HG02973 (cell line): ENCODE data around the gene PLCD1.
"Not testable (repeated sequence)": the region's sequence is repeated elsewhere in the genome, so short reads cannot be mapped to it uniquely, and the experiment has no call there.

Experiments
- ATAC-seq: cut with Tn5 transposase; IDR thresholded peaks from one replicate; pipeline ENCODE4 v1.9.1; 2021; ENCODE audit warnings: moderate library complexity; ENCODE audit not compliant: unreplicated experiment

Gene PLCD1

GRCh38 chr3:38038447-38038911 is 9.0 kb upstream of the PLCD1 start:
- ATAC-seq: no peak

DNA sequence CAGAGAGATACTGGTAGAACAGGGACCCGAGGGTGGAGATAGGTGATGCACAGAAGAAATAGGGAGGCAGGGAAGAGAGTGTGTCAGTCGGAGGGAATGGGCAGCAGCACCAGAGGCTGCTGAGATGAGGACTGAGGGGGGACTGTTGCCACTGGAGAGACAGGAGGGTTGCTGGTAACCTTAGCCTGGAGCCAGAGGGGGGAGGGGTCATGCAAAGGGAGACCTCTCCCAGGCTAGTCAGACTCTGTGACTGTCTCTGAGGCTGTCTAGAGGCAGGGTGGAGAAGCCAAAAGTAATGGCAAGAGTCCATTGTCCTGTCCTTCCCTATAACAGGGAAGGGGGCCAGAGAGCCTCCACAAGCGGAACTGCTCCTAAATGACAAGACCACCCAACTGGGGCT is 7.5 kb upstream of the PLCD1 start:
- ATAC-seq: no peak

DNA sequence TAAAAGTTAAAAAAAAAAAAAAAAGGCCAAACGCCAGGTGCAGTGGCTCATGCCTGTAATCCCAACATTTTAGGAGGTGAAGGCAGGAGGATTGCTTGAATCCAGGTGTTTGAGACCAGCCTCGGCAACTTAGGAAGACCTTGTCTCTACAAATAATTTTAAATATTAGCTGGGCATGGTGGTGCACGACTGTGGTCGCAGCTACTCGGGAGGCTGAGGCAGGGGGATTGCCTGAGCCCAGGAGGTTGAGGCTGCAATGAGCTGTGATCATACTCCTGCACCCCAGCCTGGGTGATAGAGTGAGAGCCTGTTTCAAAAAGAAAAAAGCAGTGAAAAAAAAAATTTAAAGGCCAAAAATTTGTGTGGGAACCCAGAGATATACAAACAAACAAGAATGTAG is 6.8 kb upstream of the PLCD1 start:
- ATAC-seq: no peak

DNA sequence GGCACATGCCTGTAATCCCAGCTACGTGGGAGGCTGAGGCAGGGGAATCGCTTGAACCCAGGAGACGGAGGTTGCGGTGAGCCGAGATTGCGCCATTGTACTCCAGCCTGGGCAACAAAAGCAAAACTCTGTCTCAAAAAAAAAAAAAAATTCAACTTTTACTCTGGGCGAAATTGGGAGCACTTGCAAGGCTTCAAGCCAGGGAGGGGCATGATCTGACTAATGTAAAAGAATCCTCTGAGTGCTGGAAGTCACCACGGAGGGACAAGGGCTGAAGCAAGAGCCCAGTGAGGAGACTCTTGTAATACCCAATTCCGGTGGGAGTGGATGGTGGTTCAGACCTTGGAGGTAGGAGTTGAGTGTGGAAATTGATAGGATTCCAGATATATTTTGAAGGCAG is 4.9 kb upstream of the PLCD1 start:
- not testable (repeated sequence) for ATAC-seq

DNA sequence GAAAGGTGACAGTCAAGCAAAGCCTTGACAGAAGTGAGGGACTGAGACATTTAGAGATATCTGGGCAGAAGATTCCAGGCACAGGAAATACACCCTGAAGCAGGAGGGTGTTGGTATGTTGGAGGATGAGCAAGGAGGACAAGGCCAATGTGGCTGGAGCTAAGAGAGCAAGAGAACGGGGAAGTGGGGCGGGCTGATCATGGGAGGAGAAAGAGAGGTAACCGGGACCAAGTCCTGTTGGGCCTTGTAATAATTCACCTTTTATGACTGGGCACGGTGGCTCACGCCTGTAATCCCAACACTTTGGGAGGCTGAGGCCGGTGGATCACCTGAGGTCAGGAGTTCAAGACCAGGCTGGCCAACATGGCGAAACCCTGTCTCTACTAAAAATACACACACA is 4.1 kb upstream of the PLCD1 start:
- ATAC-seq: not testable (repeated sequence)

DNA sequence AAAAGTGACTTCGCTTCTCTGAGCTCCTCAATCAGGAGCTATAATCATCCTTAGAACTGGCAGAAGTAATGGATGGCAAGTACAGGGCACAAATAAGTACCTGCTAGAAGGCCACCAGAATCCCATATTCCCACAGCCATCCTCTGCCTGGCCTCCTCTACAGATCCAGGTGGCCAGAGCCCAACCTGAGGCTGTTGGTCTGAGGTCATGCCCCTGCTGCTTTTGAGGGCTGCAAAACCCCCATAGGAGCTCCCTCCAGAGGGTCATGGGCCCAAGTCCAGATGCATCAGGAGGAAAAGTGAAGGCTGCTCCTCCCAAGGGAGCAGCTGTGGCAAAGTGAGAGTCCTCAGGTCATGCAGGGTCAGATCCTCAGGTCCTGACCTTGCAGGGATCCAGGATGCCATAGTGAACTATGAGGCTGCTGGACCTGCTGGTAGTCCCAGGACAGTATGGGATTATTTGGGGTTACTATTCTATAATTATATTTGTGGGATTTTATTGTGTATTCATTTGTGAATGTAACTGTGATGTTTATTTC is 3.0 kb upstream of the PLCD1 start:
- no peak for ATAC-seq

DNA sequence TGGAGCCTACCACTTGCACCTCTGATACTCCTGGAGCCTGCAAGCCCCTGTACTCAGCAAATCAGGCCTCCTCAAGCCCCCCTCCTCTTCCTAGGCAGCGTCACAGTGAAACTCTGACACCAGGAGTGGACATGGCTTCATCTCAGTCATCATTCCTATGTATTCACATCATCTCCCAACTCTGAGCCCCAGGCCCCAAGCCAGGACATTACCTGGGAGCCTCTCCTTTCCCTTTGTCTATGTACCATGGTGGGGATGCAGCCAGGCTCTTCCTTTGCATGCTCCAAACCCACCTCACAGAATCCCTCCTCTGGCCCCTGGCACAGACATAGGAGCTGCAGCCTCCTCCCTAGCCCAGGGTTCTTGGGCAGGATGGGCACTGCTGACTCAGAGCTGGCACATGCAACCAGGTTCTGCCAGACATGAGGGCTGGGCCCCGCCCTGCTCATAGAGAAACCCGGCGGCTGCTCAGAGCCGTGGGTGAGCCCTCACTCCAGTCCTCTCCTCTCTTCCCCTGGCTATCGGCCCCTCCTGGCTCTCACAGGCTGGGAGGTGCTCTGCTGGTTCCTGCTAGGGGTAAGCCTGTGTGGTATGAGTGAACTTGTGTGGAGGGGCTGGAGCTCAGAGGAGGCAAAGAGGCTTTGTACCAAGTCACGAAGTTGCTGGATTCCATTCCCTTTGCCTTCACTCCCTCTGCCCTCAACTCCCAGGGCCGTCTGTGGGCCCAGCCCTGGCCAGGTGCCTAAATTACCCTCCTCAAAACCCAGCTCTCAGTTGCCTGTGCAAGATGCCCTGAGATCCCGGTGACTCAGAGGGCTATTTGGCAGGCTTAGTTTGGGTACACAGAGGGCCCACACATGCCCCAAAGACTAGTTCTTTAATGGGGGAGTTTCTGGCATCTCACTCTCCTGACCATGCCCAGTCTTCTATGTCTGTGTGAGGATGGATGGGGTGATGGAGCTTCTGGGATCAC is 1.9 kb upstream of the PLCD1 start:
- ATAC-seq: no peak

GRCh38 chr3:38030126-38031021 is 932 bp upstream of the PLCD1 start:
- no peak for ATAC-seq

DNA sequence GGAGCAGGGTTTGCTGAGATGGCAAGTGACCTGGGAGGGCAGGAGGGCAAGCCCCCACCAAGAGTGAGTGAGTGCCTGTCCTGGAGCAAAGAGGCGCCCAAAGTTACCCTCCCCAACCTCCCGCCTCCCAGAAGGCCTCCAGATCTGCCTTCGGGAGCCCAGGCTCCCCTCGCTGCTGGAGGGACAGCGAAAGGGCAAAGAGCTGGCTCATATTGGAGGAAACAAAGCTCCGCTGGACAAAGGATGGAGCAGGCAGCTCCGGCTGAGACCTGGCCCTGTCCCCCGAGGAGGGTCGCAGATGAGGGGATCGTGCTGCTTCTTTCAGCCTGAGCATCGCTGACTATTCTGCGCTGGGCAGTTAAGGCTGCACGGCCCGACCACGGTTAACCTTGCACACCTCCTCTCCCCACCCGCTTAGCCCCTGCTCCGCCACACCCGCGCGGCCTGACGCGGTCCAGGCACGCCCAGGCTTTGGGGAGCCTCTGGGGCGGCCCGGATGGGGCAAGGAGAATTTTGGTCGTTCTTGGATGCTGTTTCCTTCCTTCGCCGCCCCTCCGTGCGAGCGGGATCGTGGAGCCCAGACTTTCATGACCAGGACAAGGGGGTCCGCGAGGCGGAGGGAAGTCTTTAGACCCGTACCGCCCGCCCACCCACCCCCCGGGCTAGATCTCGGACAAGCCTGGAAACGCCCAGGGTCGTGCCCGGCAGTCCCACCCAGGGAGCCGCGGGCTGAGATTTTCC is 651 bp downstream of the PLCD1 start:
- ATAC-seq: no peak

GRCh38 chr3:38027466-38028465 is 1.7 kb downstream of the PLCD1 start:
- no peak for ATAC-seq

GRCh38 chr3:38026856-38027255 is 2.6 kb downstream of the PLCD1 start:
- no peak for ATAC-seq

DNA sequence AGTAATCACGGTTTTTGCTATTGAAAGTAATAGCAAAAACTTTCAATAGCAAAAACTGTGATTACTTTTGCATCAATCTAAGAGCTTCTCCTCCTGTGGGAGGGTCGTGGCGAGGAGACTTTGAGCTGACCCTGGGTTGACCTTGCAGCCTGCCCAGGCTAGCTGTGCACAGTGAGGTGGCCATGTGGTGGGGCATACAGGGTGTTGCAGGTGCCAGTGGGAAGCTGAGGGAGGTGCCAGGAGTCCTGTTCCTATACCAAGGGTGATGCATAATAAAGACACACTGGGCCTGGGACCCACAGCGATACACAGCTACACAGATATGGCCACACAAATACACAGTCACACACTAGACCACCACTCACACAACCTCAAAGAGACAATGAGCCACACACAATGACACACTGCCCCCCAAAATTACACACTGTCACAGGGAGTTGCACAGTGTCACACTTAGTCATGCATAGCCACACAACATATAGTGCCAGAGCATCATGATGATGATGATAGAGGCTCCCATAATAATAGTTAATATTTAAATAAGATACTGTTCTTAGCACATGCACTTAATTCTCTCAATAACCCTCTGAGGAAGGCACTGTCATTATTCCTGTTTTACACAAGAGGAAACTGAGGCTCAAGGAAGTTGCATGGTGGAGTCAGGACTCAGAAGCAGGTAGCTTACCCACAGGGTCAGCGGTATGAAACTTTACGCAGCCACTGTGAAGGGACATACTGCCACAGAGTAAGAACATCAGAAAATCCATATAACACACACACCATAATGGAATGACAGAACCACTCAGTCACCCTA is 6.3 kb downstream of the PLCD1 start:
- ATAC-seq: no peak

DNA sequence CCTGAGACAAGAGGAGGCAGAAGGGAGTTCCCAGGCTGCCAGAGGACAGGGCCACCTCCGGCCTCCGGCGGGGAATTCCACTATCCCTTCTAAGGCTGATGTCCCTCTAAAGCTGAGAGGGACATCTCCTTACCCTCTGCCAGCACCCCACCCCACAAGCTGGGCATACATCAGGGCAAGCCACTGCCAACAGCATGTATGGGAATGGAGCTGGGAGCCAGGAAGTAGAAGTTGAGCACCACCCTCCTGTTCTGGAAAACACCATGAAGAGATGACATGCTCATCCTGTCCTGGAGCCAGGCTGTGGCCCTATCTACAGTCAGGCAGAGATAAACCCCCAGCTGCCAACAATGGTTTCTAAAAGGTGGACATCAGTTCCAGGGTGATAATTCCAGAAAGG is 7.1 kb downstream of the PLCD1 start:
- no peak for ATAC-seq

- ATAC-seq: no peak
These were observed 8.2 kb downstream of the PLCD1 start for GRCh38 chr3:38021196-38021595.

DNA sequence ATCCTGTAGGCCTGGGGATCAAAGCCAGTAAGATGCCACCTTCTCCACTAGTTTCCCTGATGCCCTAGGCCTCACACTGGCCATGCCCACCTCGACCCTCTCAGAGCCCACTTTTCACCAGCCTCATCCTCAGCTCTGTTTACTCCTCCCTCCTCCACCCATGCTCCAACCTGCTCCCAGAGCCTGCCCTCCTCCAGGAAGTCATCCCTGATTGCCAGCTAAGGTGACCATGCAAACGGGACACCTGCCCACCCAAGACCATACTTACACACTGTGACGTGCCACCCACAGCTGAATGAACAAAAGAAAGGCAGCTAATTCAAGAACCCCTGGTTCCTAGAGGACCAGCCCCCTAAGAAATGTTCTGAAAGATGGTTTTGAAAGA is 9.1 kb downstream of the PLCD1 start:
- ATAC-seq: no peak

DNA sequence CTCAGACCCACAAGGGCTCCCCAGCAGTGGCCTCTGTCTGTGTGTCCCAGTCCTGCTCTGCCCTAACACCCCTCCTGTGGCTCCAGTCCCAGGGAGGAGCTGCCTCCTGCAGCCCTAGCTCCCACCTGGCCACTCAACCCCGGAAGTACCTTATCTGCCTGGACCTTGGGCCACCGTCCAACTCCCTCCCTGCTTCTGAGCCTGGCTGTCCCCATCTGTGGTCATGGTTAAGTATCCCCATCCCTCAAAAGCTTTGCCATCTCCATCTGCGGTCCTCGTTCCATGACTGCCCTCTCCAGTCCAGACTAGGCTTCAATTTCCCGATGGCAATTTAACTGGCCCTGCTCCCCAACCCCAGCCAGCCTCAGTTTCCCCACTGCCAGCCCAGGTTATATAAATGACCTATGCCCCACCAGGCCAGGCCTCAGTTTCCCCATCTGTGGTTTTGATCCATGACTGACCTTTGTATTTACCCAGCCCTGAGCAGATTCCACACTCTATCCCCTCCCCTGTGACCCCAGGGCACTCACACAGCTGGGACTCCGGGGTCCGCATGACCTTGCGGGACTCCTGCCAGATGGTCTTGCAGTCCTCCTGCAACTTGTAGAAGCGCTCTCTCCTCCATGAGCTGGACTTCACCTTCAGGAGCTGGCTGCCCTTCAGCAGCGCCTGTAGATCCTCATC is 9.6 kb downstream of the PLCD1 start:
- no peak for ATAC-seq

DNA sequence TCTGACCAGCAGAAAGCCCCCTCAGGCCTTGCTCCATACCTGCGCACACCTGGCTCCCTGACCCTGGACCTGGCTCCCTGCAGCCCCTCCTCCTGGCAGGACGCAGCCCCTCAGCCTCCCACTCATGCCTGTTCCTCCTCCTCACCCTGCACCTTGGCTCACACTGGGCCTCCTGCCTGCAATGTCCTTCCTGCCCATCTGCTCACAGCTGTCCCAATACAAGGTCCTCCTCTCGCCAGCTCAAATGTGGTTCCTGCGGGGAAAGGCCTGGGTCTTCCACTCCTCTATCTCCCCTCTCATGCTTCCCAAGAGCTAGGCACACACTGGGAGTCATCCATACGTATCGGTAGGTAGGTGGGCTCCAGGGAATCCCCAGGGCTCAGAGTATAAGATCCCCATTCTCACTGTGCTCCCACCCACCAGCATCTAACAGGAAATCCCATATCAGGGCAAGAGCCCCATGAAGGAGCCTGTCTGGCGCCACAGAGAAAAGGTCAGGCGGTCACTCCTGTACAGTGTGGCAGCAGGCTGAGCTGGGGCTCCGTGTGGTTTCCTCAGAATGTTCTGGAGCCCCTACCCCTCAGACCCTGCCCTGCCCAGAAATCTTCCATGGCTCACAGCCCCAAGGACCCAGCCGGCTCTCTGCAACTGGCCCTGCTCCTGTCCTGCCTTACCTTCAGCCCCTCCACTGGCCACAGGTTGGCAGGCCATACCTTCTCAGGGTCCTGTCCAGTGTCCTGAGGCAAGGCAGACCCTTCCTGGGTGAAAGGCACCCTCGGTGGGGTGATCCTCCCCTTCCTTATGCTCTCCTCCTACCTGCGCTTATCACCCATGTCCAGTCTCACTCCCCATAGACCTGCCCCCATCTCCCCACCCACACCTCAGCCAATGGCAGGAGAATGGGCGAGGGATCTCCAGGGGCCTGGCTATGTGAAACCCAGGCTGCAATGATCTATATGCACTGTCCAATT is 10.9 kb downstream of the PLCD1 start:
- ATAC-seq: no peak
